Upper lobe of left lung (tissue), 6 donors: ENCODE data around the gene IMPA2. TPM values are rescaled to one million over a fixed set of nuclear protein-coding genes. Genes with fewer than 3 reads are reported as not detected.
A peak's percentile ranks its signal among the peaks of the same experiment; 100 is the strongest.

Experiments
- ATAC-seq, 2 donors: fragments of 200-7000 bp; cut with Tn5 transposase; one replicate each; pipeline ENCODE4 v1.9.1; 2022; ENCODE audit warnings: mild to moderate bottlenecking in 2 of 2, moderate library complexity in 2 of 2; ENCODE audit not compliant: low FRiP score in 2 of 2
- DNase-seq, 2 donors: peaks; one replicate each; pipeline ENCODE4 v3.0.0-alpha.2; 2019 to 2020
- H3K27ac ChIP-seq, 4 donors: fragments of 200-600 bp; sonication (generic); one replicate each; pipeline ENCODE4 v1.5.1; 2016 to 2019
- H3K27me3 ChIP-seq, 4 donors: fragments of 200-600 bp; sonication (generic); one replicate each; pipeline ENCODE4 v1.5.1; 2017 to 2019
- H3K36me3 ChIP-seq, 4 donors: fragments of 200-600 bp; sonication (generic); one replicate each; pipeline ENCODE4 v1.5.1; 2016 to 2019
- H3K4me1 ChIP-seq, 4 donors: fragments of 200-600 bp; sonication (generic); one replicate each; pipeline ENCODE4 v1.5.1; 2018 to 2019
- H3K4me3 ChIP-seq, 4 donors: fragments of 200-600 bp; sonication (generic); one replicate each; pipeline ENCODE4 v1.5.1; 2017 to 2019; ENCODE audit warnings: mild to moderate bottlenecking in 2 of 4, moderate library complexity in 1 of 4
- H3K9me3 ChIP-seq, 4 donors: fragments of 200-600 bp; sonication (generic); one replicate each; pipeline ENCODE4 v1.5.1; 2018 to 2019
- CTCF ChIP-seq, 6 experiments: fragments of 450-650 bp in 4 of 6; fragments of 200-600 bp in 2 of 6; sonication (generic) in 2 of 6; IDR thresholded peaks; one replicate each; pipeline ENCODE4 v1.5.1; 2016 to 2019; ENCODE audit warnings: antibody characterized with exemption in 6 of 6
- EP300 ChIP-seq, 4 donors: sonication (generic); formaldehyde crosslinking; IDR thresholded peaks; one replicate each; pipeline ENCODE4 v1.5.1; 2017; ENCODE audit warnings: antibody characterized with exemption in 4 of 4, control low read depth in 2 of 4
- POLR2A ChIP-seq, 4 donors: fragments of 450-650 bp; IDR thresholded peaks; one replicate each; pipeline ENCODE4 v1.5.1; 2016 to 2017; ENCODE audit warnings: antibody characterized with exemption in 4 of 4, mild to moderate bottlenecking in 2 of 4
- POLR2AphosphoS5 ChIP-seq, 2 donors: sonication (generic); formaldehyde crosslinking; IDR thresholded peaks; one replicate each; pipeline ENCODE4 v1.5.1; 2017; ENCODE audit warnings: antibody characterized with exemption in 2 of 2
- WGBS, 2 donors: methylation state at CpG; one replicate each; pipeline ENCODE4 v1.1.5; 2017 to 2018; 5-methylcytosine and 5-hydroxymethylcytosine counted together
- total RNA-seq, 6 donors: library from RNA; depleted of rRNA in 4 of 6; stranded (reverse); fragments of >200 nt in 4 of 6; gene quantifications; one replicate each; pipeline versions ENCODE4 v1.1.0 to v1.2.1, GENCODE V29; 2016 to 2021
- donor health status: DM: no; HTN: no; CAD: no; lungs with moderate emphysema.
- donor health status: DM: no; HTN: yes; CAD: no; lungs with severe emphysema.

Gene IMPA2
- total RNA-seq, 6 donors from 2014 or later: 59.3 to 111 (median 77.6) TPM

GRCh38 chr18:12062974-12063373 is 81.7 kb downstream of the IMPA2 start:
- Histone ChIP-seq H3K36me3 (no peaks in the 10 kb centered on the region), H3K4me3 (no peak overlapping the region), H3K27me3 (no peaks in the 10 kb centered on the region), H3K9me3 (no peaks in the 10 kb centered on the region), H3K27ac (no peak overlapping the region), H3K4me1 (no peaks in the 10 kb centered on the region)
- DNase-seq: no peak
- no peak for ATAC-seq
- WGBS, 2 donors: 82% methylated on average over 4 of the region's 4 CpGs
- TF ChIP-seq POLR2AphosphoS5 (IDR thresholded peaks at IDR 0.05): no peak
- TF ChIP-seq CTCF (IDR thresholded peaks at IDR 0.05): no peak
- TF ChIP-seq EP300 (IDR thresholded peaks at IDR 0.05): no peak
- TF ChIP-seq POLR2A (IDR thresholded peaks at IDR 0.05): no peak

- no peak for TF ChIP-seq POLR2A (IDR thresholded peaks at IDR 0.05)
- TF ChIP-seq CTCF (IDR thresholded peaks at IDR 0.05): no peak
- TF ChIP-seq EP300 (IDR thresholded peaks at IDR 0.05): no peak
- TF ChIP-seq POLR2AphosphoS5 (IDR thresholded peaks at IDR 0.05): no peak
- Histone ChIP-seq H3K9me3 (no peaks in the 10 kb centered on the region), H3K27ac (no peak overlapping the region), H3K36me3 (no peaks in the 10 kb centered on the region), H3K27me3 (no peaks in the 10 kb centered on the region), H3K4me3 (no peak overlapping the region), H3K4me1 (no peaks in the 10 kb centered on the region)
- ATAC-seq (peak in 1 of 2 donors; percentile 25), DNase-seq (peak in 1 of 2 donors; percentile 17)
- 82 to 95% methylated on average over 7 of the region's 7 CpGs for WGBS, 2 donors
These were observed 82.9 kb downstream of the IMPA2 start for GRCh38 chr18:12064086-12064763.

GRCh38 chr18:12065397-12065796 is 84.1 kb downstream of the IMPA2 start:
- H3K27me3 ChIP-seq: no peaks in the 10 kb centered on the region
- H3K9me3 ChIP-seq: no peaks in the 10 kb centered on the region
- no peak overlapping the region for H3K27ac ChIP-seq
- 73 to 74% methylated on average over 5 of the region's 5 CpGs for WGBS, 2 donors
- ATAC-seq: no peak
- no peak overlapping the region for H3K4me3 ChIP-seq
- TF ChIP-seq CTCF (IDR thresholded peaks at IDR 0.05) (no peak), POLR2AphosphoS5 (IDR thresholded peaks at IDR 0.05) (no peak), POLR2A (IDR thresholded peaks at IDR 0.05) (no peak), EP300 (IDR thresholded peaks at IDR 0.05) (no peak)
- no peaks in the 10 kb centered on the region for H3K36me3 ChIP-seq
- no peaks in the 10 kb centered on the region for H3K4me1 ChIP-seq
- DNase-seq: no peak

- TF ChIP-seq EP300 (IDR thresholded peaks at IDR 0.05): no peak
- TF ChIP-seq CTCF (IDR thresholded peaks at IDR 0.05): no peak
- no peak for TF ChIP-seq POLR2AphosphoS5 (IDR thresholded peaks at IDR 0.05)
- no peak for TF ChIP-seq POLR2A (IDR thresholded peaks at IDR 0.05)
- WGBS, 2 donors: 95 to 97% methylated on average over 7 to 34 of the region's 47 CpGs
- H3K4me1 ChIP-seq: no peaks in the 10 kb centered on the region
- H3K4me3 ChIP-seq: no peak overlapping the region
- DNase-seq: peak in 1 of 2 donors; percentile 74
- no peak for ATAC-seq
- H3K9me3 ChIP-seq: no peaks in the 10 kb centered on the region
- H3K27ac ChIP-seq: no peak overlapping the region
- H3K36me3 ChIP-seq: no peaks in the 10 kb centered on the region
- H3K27me3 ChIP-seq: no peaks in the 10 kb centered on the region
These were observed 85.7 kb downstream of the IMPA2 start for GRCh38 chr18:12066910-12067511.
